Left ventricle myocardium superior (tissue), 1 donor: ENCODE measurements around the gene DDA1. TPM values are rescaled to one million over a fixed set of nuclear protein-coding genes. Genes with fewer than 3 reads are reported as not detected.
A peak's percentile ranks its signal among the peaks of the same experiment; 100 is the strongest.

Experiments used
- ATAC-seq: fragments of 200-7000 bp; cut with Tn5 transposase; one replicate; pipeline ENCODE4 v1.9.1; 2020; ENCODE audit warnings: mild to moderate bottlenecking, moderate library complexity
- DNase-seq: peaks from one replicate; pipeline ENCODE4 v3.0.0-alpha.2; 2020
- intact Hi-C: fragments of 100-400 bp; cut with micrococcal nuclease; formaldehyde crosslinking; loops from one replicate; pipeline ENCODE4 v1.11.0; 2022
- total RNA-seq: library from RNA; stranded (reverse); fragmentation: NEBNext Ultra II Directional; extraction: Animal tissue kit (Norgen Biotek cat#: 25700); gene quantifications from one replicate; pipeline ENCODE4 v1.2.1, GENCODE V29; 2021
- donor health status: DM: no; HTN: yes; CAD: no; lungs with severe emphysema.

The DDA1 gene
- total RNA-seq, 1 donor from 2014 or later = 31.9 TPM

GRCh38 chr19:17336872-17337674, 27.7 kb downstream of the DDA1 start, which contains the start of gene GTPBP3:
GTPBP3 (plus strand) TSS chr19:17337553; CDS start chr19:17337612, 59 bp downstream.
- intact Hi-C loops = no loop called here
- peak; percentile 98 for DNase-seq
- ATAC-seq = peak; percentile 90

- ATAC-seq (no peak), DNase-seq (peak; percentile 37)
- intact Hi-C loops = no loop called here
Observed at GRCh38 chr19:17337675-17338432, 28.5 kb downstream of the DDA1 start.

DNA sequence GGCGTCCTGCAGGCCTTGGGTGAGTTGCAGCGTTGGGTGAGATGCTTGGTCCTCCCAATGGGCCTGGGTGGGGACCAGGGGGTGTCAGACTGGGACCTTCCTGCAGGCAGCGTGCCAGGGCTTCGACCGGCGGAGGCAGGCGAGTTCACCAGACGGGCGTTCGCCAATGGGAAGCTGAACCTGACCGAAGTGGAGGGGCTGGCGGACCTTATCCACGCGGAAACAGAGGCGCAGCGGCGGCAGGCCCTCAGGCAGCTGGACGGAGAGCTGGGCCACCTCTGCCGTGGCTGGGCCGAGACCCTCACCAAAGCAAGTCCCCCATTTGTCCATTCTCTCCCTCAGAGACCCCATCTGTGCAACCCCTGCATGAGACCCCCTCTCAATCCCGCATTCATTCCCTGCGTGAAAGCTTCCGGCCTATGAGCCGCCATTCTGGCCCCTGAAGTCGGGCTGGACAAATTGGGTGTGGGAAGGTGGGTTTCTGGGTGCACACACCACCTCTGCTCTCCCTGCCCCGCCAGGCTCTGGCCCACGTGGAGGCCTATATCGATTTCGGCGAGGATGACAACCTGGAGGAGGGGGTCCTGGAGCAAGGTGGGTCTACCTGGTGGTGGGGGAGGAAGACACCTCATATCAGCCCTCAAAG, 29.2 kb downstream of the DDA1 start:
- intact Hi-C loops = no loop called here
- ATAC-seq (no peak), DNase-seq (peak; percentile 48)

GRCh38 chr19:17339088-17339741, 29.9 kb downstream of the DDA1 start:
- ATAC-seq = no peak
- intact Hi-C loops = no loop called here
- DNase-seq = no peak

DNA sequence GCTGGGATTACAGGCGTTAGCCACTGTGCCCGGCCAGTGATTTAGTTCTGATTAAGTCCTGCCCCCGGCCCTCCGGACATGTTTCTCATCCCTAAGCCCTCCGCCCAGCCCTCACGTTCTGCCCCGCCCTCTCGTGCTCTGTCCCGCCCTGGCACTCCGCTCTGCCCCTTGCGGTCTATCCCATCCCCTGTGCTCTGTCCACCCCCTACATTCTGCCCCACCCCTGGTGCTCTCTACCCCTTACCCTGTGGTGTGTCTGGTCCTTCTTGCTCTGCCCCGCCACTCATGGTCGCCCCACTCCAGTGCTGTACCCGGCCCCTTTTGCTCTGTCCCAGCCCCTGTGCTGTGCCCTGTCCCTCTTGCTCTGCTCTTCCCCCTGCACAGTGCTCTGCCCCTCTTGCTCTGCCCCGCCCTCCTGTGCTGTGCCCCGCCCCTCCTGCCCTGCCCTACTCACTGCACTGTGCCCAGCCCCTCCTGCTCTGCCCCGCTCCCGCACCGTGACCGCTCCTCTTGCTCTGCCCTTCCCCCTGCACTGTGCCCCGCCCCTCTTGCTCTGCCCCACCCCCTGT, 31.0 kb downstream of the DDA1 start:
- DNase-seq = peak; percentile 38
- ATAC-seq = no peak
- intact Hi-C loops = no loop called here

- ATAC-seq (no peak), DNase-seq (no peak)
- intact Hi-C loops = no loop called here
Observed at GRCh38 chr19:17340871-17341357, 31.6 kb downstream of the DDA1 start.

DNA sequence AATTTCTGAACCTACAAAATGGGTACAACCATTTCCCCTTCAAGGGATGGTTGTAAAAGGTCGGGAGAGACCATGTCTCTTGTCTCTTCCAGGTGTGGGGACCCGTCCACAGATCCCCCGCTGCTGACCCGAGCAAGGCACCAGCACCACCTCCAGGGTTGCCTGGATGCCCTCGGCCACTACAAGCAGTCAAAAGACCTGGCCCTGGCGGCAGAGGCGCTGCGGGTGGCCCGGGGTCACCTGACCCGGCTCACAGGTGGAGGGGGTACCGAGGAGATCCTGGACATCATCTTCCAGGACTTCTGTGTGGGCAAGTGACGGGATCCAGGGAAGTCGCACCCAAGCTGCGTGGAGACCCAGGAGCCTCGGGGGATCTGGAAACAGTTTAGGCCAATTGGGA, 32.0 kb downstream of the DDA1 start:
- ATAC-seq (no peak), DNase-seq (no peak)
- intact Hi-C loops = no loop called here

DNA sequence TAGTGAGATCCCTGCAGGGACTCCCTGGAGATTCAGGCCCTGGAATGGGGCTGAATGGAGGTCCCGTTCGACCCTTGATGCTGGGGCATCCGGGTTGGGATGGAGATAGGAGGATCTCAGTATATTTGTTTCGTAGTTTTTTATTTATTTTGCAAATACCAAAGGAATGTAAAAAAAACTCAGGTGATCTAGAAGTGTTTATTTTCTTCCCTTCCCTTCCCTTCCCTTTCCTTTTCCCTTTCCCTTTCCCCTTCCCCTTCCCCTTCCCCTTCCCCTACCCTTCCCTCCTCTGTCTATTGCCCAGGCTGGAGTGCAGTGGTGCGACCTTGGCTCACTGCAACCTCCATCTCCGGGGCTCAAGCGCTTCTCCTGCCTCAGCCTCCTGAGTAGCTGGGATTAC, 32.5 kb downstream of the DDA1 start:
- intact Hi-C loops = no loop called here

DNA sequence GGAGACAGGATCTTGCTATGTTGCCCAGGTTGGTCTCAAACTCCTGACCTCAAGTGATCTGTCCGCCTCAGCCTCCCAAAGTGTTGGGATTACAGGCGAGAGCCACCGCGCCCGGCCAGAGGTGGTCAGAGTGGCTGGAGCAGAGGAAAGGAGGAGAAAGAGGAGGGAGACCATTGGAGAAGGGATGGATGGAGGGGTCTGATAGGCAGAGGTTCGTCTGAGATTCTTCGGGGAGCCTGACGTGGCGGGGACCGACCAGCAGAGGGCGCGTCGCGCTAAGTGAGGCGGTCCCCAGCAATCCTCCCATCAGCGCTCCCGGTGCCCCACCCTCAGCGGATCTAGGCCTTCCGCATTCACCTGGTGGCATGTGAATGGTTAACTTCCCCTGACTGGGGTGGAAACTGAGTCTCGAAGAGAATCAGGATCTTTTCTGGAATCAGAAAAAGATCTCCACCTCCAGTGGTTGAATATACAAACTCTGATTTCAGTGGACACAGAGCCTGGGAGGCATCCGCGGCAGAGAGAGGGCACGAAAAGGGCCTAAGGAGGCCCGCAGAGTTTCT, 36.8 kb downstream of the DDA1 start:
- intact Hi-C loops = loop anchor here (5.0 kb wide), 1 partner anchor 41 kb away; no protein-coding TSS in a partner anchor
- peak; percentile 82 for ATAC-seq
- peak; percentile 88 for DNase-seq

More for the DNA sequence above, 32.5 kb downstream of the DDA1 start:
- no peak for DNase-seq
- ATAC-seq = no peak

DNA sequence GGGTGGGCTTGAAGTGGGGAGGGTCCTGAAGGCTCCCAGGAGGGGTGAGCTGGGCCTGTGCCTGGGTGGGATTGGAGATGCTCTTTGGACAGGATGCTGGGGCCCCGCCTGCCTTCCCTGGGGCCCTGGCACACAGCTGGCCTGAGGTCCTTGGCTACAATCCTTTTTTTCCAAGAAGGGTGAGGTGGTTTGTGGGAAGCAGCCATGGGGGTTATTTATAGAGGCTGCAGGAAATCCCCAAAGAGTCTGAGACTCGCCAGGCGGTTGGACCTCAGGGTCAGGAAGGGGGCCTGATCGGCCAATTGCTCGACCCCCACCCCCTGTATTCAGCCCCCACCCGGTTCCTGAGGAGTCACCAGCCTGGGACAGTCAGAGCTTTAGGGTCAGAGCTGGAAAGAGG, 38.0 kb downstream of the DDA1 start:
- ATAC-seq = peak; percentile 66
- intact Hi-C loops = loop anchor here (5.0 kb wide), 1 partner anchor 40 kb away; no protein-coding TSS in a partner anchor
- peak; percentile 47 for DNase-seq

DNA sequence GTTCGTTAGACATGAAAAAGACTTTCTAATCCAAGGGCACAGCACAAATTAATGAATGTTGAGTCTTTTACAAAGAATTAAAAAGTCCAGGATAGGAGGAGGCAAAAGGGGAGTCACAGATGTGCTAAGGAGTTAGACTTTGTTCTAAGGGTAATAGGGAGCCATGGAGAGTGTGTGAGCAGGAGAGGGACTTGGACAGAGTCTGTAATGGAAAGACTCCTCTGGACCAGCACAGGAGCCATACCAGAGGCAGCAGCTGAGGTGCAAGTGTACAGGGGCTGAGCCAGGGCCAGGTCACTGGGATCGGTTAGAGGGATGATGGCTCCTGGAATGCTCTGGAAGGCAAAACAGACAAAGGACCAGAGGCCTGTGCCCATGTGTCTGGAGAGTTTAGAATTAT, 38.5 kb downstream of the DDA1 start:
- intact Hi-C loops = loop anchor here (5.0 kb wide), 1 partner anchor 39 kb away; no protein-coding TSS in a partner anchor
- no peak for DNase-seq

GRCh38 chr19:17348700-17349099, 39.3 kb downstream of the DDA1 start:
- ATAC-seq (peak; percentile 72), DNase-seq (peak; percentile 78)
- intact Hi-C loops = loop anchor here (5.0 kb wide), 1 partner anchor 39 kb away; no protein-coding TSS in a partner anchor

More for the DNA sequence above, 38.5 kb downstream of the DDA1 start:
- no peak for ATAC-seq

DNA sequence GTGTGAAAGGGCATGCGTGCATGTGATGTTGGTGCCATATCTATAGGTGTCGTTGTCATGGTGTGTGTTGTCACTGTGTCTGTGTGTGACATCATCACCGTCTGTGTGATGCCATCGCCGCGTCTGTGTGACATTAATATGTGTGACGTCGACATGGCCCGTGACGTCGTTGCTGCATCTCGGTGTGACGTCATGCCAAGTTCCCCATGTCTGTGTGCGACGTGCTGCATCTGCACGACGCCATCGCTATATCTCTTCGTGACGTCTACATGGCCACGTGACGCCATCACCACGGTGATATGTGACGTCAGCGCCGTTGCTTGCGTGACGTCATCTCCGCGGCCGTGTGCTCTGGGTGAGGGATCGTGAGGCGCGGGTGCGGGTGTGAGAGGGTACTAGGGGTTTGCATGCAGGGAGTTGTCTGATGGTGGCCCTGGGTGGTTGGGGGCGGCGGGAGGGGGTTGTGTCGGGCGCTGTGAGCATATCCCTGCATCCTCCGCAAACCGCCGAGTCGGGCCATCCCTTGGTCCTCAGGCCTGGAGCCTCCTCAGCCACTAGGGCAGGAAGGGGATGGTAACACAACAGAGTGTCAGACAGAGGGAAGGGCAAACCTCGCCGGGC, 42.6 kb downstream of the DDA1 start:
- ATAC-seq (no peak), DNase-seq (no peak)
- intact Hi-C loops = no loop called here

- ATAC-seq (no peak), DNase-seq (peak; percentile 38)
- intact Hi-C loops = no loop called here
Observed at GRCh38 chr19:17352608-17353280, 43.4 kb downstream of the DDA1 start.

- ATAC-seq (no peak), DNase-seq (no peak)
- intact Hi-C loops = no loop called here
Observed at GRCh38 chr19:17353386-17353785, 44.0 kb downstream of the DDA1 start.

DNA sequence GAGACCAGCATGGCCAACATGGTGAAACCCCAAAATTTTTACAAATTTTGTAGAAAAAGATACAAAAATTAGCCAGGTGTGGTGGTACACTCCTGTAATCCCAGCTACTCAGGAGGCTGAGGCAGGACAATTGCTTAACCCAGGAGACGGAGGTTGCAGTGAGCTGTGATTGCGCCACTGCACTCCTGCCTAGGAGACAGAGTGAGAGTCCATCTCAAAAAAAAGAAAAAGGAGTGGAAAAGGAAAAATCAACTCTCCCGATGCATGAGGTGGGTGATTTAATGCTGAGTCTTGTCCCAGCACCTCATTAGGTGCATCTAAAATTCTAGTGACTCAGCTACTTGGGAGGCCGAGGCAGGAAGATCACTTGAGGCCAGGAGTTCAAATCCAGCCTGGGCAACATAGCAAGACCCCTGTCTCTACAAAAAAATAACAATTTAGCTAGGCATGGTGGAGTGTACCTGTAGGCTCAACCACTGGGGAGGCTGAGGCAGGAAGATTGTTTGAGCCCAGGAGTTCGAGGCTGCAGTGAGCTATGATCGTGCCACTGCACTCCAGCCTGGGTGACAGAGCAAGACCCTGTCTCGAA, 47.8 kb downstream of the DDA1 start:
- intact Hi-C loops = no loop called here
- DNase-seq (no peak), ATAC-seq (no peak)

GRCh38 chr19:17357724-17358123, 48.4 kb downstream of the DDA1 start:
- intact Hi-C loops = no loop called here
- DNase-seq = no peak
- peak; percentile 29 for ATAC-seq
